HCT116 (cell line): ENCODE results near the gene TRMT13.

Source experiments
- CEBPB ChIP-seq: IDR thresholded peaks from 2 replicates; pipeline ENCODE4 v1.6.1; 2012; ENCODE audit warnings: low read depth
- CTCF ChIP-seq, 3 experiments: fragments of 200-600 bp in 1 of 3; sonication (generic) in 1 of 3; IDR thresholded peaks in 2 of 3; conservative IDR thresholded peaks in 1 of 3; 2 replicates each; pipeline ENCODE4 v1.5.1; 2012 to 2017; ENCODE audit warnings: low read depth in 2 of 3, low read length in 2 of 3, antibody characterized with exemption in 1 of 3, borderline replicate concordance in 1 of 3, control low read depth in 1 of 3, mild to moderate bottlenecking in 1 of 3, mixed read lengths in 1 of 3, mixed run types in 1 of 3, moderate library complexity in 1 of 3; ENCODE audit not compliant: insufficient read depth in 1 of 3
- EZH2 ChIP-seq: fragments of 200-600 bp; sonication (generic); IDR thresholded peaks from 2 replicates; pipeline ENCODE4 v1.6.1; 2017; ENCODE audit warnings: antibody characterized with exemption, mixed run types
- POLR2A ChIP-seq: IDR thresholded peaks from 2 replicates; pipeline ENCODE4 v1.7.0; 2011; ENCODE audit warnings: borderline replicate concordance; ENCODE audit not compliant: insufficient read depth, insufficient read length; ENCODE audit errors: extremely low read depth
- POLR2AphosphoS5 ChIP-seq: IDR thresholded peaks from 2 replicates; pipeline ENCODE4 v1.6.1; 2011; ENCODE audit warnings: mild to moderate bottlenecking, low read depth, low read length, moderate library complexity
- RAD21 ChIP-seq: IDR thresholded peaks from 2 replicates; pipeline ENCODE4 v1.6.1; 2012; ENCODE audit warnings: low read depth, mild to moderate bottlenecking
- REST ChIP-seq: IDR thresholded peaks from 2 replicates; pipeline ENCODE4 v1.6.1; 2012; ENCODE audit warnings: low read depth
- SP1 ChIP-seq: IDR thresholded peaks from 2 replicates; pipeline ENCODE4 v1.6.1; 2012; ENCODE audit warnings: low read depth

GRCh38 chr1:100122177-100122576 is 10.8 kb upstream of the TRMT13 start:
- TF ChIP-seq CTCF (IDR thresholded peaks at IDR 0.05 in 2 of 3, conservative IDR thresholded peaks at IDR 0.05 in 1 of 3; ENCODE audit: borderline replicate concordance in 1 of 3, insufficient read depth in 1 of 3, low read depth in 2 of 3, low read length in 2 of 3) (no peak), EZH2 (no peak), REST (no peak), SP1 (no peak), POLR2A (no peak), RAD21 (no peak), CEBPB (no peak), POLR2AphosphoS5 (no peak)
